ENCODE data around the gene ERI3.

The ERI3 gene

GRCh38 chr1:44339731-44340130, 15.3 kb downstream of the ERI3 start:
- no peak for TF ChIP-seq CTCF (IDR thresholded peaks at IDR 0.05; ENCODE audit: extremely low read depth, insufficient read depth, missing control alignments)
- in situ Hi-C loops (cut with MboI; ENCODE audit: low pct_unique_long_range_greater_than_20kb, low sequenced_read_pairs, unreplicated experiment): no loop called here
- DNase-seq (ENCODE audit: low spot score): no peak

GRCh38 chr1:44338136-44338535, 16.9 kb downstream of the ERI3 start:
- no peak for DNase-seq (ENCODE audit: low spot score)
- no peak for TF ChIP-seq CTCF (IDR thresholded peaks at IDR 0.05; ENCODE audit: extremely low read depth, insufficient read depth, missing control alignments)
- in situ Hi-C loops (cut with MboI; ENCODE audit: low pct_unique_long_range_greater_than_20kb, low sequenced_read_pairs, unreplicated experiment): no loop called here

- in situ Hi-C loops (cut with MboI; ENCODE audit: low pct_unique_long_range_greater_than_20kb, low sequenced_read_pairs, unreplicated experiment): no loop called here
- no peak for TF ChIP-seq CTCF (IDR thresholded peaks at IDR 0.05; ENCODE audit: extremely low read depth, insufficient read depth, missing control alignments)
- no peak for DNase-seq (ENCODE audit: low spot score)
Measured at GRCh38 chr1:44336668-44337067, 18.4 kb downstream of the ERI3 start.

- in situ Hi-C loops (cut with MboI; ENCODE audit: low pct_unique_long_range_greater_than_20kb, low sequenced_read_pairs, unreplicated experiment): no loop called here
- TF ChIP-seq CTCF (IDR thresholded peaks at IDR 0.05; ENCODE audit: extremely low read depth, insufficient read depth, missing control alignments): no peak
- no peak for DNase-seq (ENCODE audit: low spot score)
Measured at GRCh38 chr1:44334968-44335367, 20.1 kb downstream of the ERI3 start.

- no peak for DNase-seq (ENCODE audit: low spot score)
- in situ Hi-C loops (cut with MboI; ENCODE audit: low pct_unique_long_range_greater_than_20kb, low sequenced_read_pairs, unreplicated experiment): no loop called here
- TF ChIP-seq CTCF (IDR thresholded peaks at IDR 0.05; ENCODE audit: extremely low read depth, insufficient read depth, missing control alignments): no peak
Measured at GRCh38 chr1:44333376-44333775, 21.7 kb downstream of the ERI3 start.

- TF ChIP-seq CTCF (IDR thresholded peaks at IDR 0.05; ENCODE audit: extremely low read depth, insufficient read depth, missing control alignments): no peak
- no peak for DNase-seq (ENCODE audit: low spot score)
- in situ Hi-C loops (cut with MboI; ENCODE audit: low pct_unique_long_range_greater_than_20kb, low sequenced_read_pairs, unreplicated experiment): no loop called here
Measured at GRCh38 chr1:44332505-44332904, 22.6 kb downstream of the ERI3 start.

- no peak for TF ChIP-seq CTCF (IDR thresholded peaks at IDR 0.05; ENCODE audit: extremely low read depth, insufficient read depth, missing control alignments)
- in situ Hi-C loops (cut with MboI; ENCODE audit: low pct_unique_long_range_greater_than_20kb, low sequenced_read_pairs, unreplicated experiment): no loop called here
- DNase-seq (ENCODE audit: low spot score): no peak
Measured at GRCh38 chr1:44330935-44331334, 24.1 kb downstream of the ERI3 start.

Measured in GM13977 (cell line).